Mesodermal cell (in vitro differentiated cells): ENCODE measurements around the gene CCDC60.

Source experiments
- H3K27ac ChIP-seq: 2 replicates; pipeline ENCODE4 v1.7.0; 2013; ENCODE audit warnings: mild to moderate bottlenecking, low read depth, low read length, moderate library complexity; ENCODE audit not compliant: severe bottlenecking
- H3K36me3 ChIP-seq: 2 replicates; pipeline ENCODE4 v1.7.1; 2013; ENCODE audit warnings: mild to moderate bottlenecking, low read length, moderate library complexity; ENCODE audit not compliant: control insufficient read depth, insufficient read depth
- H3K4me1 ChIP-seq: one replicate; pipeline ENCODE4 v1.7.1; 2013; ENCODE audit warnings: mild to moderate bottlenecking, low read length; ENCODE audit not compliant: insufficient read depth, control insufficient read depth, poor library complexity, severe bottlenecking
- H3K4me3 ChIP-seq: 2 replicates; pipeline ENCODE4 v1.7.0; 2013; ENCODE audit warnings: low read length, control low read depth, mild to moderate bottlenecking; ENCODE audit not compliant: insufficient read depth, poor library complexity, severe bottlenecking; ENCODE audit errors: extremely low read depth
- H3K9me3 ChIP-seq: 2 replicates; pipeline ENCODE4 v1.7.1; 2013; ENCODE audit warnings: mild to moderate bottlenecking, low read length, moderate library complexity; ENCODE audit not compliant: control insufficient read depth
- WGBS, 2 experiments: methylation state at CpG; one replicate each; pipeline ENCODE4 v1.1.5; 2013; ENCODE audit warnings: missing lambda C conversion rate in 2 of 2; ENCODE audit not compliant: insufficient coverage in 2 of 2; 5-methylcytosine and 5-hydroxymethylcytosine counted together

The CCDC60 gene

GRCh38 chr12:119308708-119309456 is 25.6 kb upstream of the CCDC60 start:
- Histone ChIP-seq H3K9me3 (no peaks in the 10 kb centered on the region), H3K27ac (no peak overlapping the region), H3K4me1 (peaks cover 4% of the 10 kb centered on the region), H3K4me3 (no peak overlapping the region), H3K36me3 (no peaks in the 10 kb centered on the region)
- 74 to 85% methylated on average over 14 to 15 of the region's 19 CpGs for WGBS, 2 experiments

GRCh38 chr12:119311878-119312277 is 22.7 kb upstream of the CCDC60 start:
- WGBS, 2 experiments: 82 to 85% methylated on average over 2 to 3 of the region's 4 CpGs
- no peaks in the 10 kb centered on the region for H3K9me3 ChIP-seq
- no peaks in the 10 kb centered on the region for H3K36me3 ChIP-seq
- peaks cover 4% of the 10 kb centered on the region for H3K4me1 ChIP-seq
- H3K4me3 ChIP-seq: no peak overlapping the region
- no peak overlapping the region for H3K27ac ChIP-seq

- Histone ChIP-seq H3K9me3 (no peaks in the 10 kb centered on the region), H3K36me3 (no peaks in the 10 kb centered on the region), H3K4me1 (peaks cover 4% of the 10 kb centered on the region), H3K4me3 (no peak overlapping the region), H3K27ac (no peak overlapping the region)
- 40% methylated on average over 1 of the region's 1 CpG; no CpG with 5 or more reads in 1 of the 2 experiments for WGBS, 2 experiments
These were observed 21.6 kb upstream of the CCDC60 start for GRCh38 chr12:119312904-119313303.

- WGBS, 2 experiments: 92 to 97% methylated on average over 3 to 5 of the region's 5 CpGs
- H3K27ac ChIP-seq: no peak overlapping the region
These were observed 20.2 kb upstream of the CCDC60 start for GRCh38 chr12:119314290-119314689.

GRCh38 chr12:119319638-119320037 is 14.9 kb upstream of the CCDC60 start:
- H3K4me3 ChIP-seq: no peak overlapping the region
- no peak overlapping the region for H3K27ac ChIP-seq
- H3K9me3 ChIP-seq: no peaks in the 10 kb centered on the region
- no peaks in the 10 kb centered on the region for H3K4me1 ChIP-seq
- no peaks in the 10 kb centered on the region for H3K36me3 ChIP-seq
- 64 to 69% methylated on average over 1 of the region's 2 CpGs for WGBS, 2 experiments

More at GRCh38 chr12:119314290-119314689, 20.2 kb upstream of the CCDC60 start:
- H3K9me3 ChIP-seq: no peaks in the 10 kb centered on the region
- no peak overlapping the region for H3K4me3 ChIP-seq
- H3K4me1 ChIP-seq: no peaks in the 10 kb centered on the region
- no peaks in the 10 kb centered on the region for H3K36me3 ChIP-seq

GRCh38 chr12:119320678-119321077 is 13.9 kb upstream of the CCDC60 start:
- no peaks in the 10 kb centered on the region for H3K9me3 ChIP-seq
- no peak overlapping the region for H3K27ac ChIP-seq
- WGBS, 2 experiments: 90% methylated on average over 1 of the region's 2 CpGs; no CpG with 5 or more reads in 1 of the 2 experiments
- no peaks in the 10 kb centered on the region for H3K4me1 ChIP-seq
- H3K4me3 ChIP-seq: no peak overlapping the region
- H3K36me3 ChIP-seq: no peaks in the 10 kb centered on the region

GRCh38 chr12:119322301-119322723 is 12.2 kb upstream of the CCDC60 start:
- H3K4me1 ChIP-seq: no peaks in the 10 kb centered on the region
- WGBS, 2 experiments: 85 to 95% methylated on average over 7 of the region's 7 CpGs
- no peak overlapping the region for H3K27ac ChIP-seq
- no peaks in the 10 kb centered on the region for H3K9me3 ChIP-seq
- H3K4me3 ChIP-seq: no peak overlapping the region
- no peaks in the 10 kb centered on the region for H3K36me3 ChIP-seq

- 80% methylated on average over 1 of the region's 1 CpG; no CpG with 5 or more reads in 1 of the 2 experiments for WGBS, 2 experiments
- H3K4me3 ChIP-seq: no peak overlapping the region
- H3K9me3 ChIP-seq: no peaks in the 10 kb centered on the region
- no peaks in the 10 kb centered on the region for H3K4me1 ChIP-seq
- H3K36me3 ChIP-seq: no peaks in the 10 kb centered on the region
- H3K27ac ChIP-seq: no peak overlapping the region
These were observed 8.7 kb upstream of the CCDC60 start for GRCh38 chr12:119325813-119326212.

- no peaks in the 10 kb centered on the region for H3K4me1 ChIP-seq
- no peak overlapping the region for H3K4me3 ChIP-seq
- no peaks in the 10 kb centered on the region for H3K9me3 ChIP-seq
- no peak overlapping the region for H3K27ac ChIP-seq
- no peaks in the 10 kb centered on the region for H3K36me3 ChIP-seq
These were observed 8.2 kb upstream of the CCDC60 start for GRCh38 chr12:119326341-119326740.

GRCh38 chr12:119327471-119327870 is 7.1 kb upstream of the CCDC60 start:
- Histone ChIP-seq H3K27ac (no peak overlapping the region), H3K36me3 (no peaks in the 10 kb centered on the region), H3K4me1 (no peaks in the 10 kb centered on the region), H3K9me3 (no peaks in the 10 kb centered on the region), H3K4me3 (no peak overlapping the region)
- 50 to 94% methylated on average over 2 to 3 of the region's 6 CpGs for WGBS, 2 experiments

- no peaks in the 10 kb centered on the region for H3K9me3 ChIP-seq
- no peaks in the 10 kb centered on the region for H3K4me1 ChIP-seq
- H3K36me3 ChIP-seq: no peaks in the 10 kb centered on the region
- 72 to 75% methylated on average over 2 to 3 of the region's 3 CpGs for WGBS, 2 experiments
- no peak overlapping the region for H3K27ac ChIP-seq
- no peak overlapping the region for H3K4me3 ChIP-seq
These were observed 6.4 kb upstream of the CCDC60 start for GRCh38 chr12:119328111-119328510.
